Activated T-helper 17 cell treated with anti-CD3 and anti-CD28 coated beads, Interleukin-2, amount 50 U/mL, for 72 hours (primary cell): ENCODE measurements around the gene EPHA6. TPM values are rescaled to one million over a fixed set of nuclear protein-coding genes. Genes with fewer than 3 reads are reported as not detected.

Experiments used
- ATAC-seq: fragments of 150-1000 bp; cut with Tn5 transposase; replicated peaks from 2 replicates; pipeline ENCODE4 v1.10.0; 2021; ENCODE audit warnings: mild to moderate bottlenecking, moderate library complexity
- H3K27ac Mint-ChIP-seq: one replicate; pipeline ENCODE4 v1.8.0; 2022; ENCODE audit warnings: mixed read lengths
- H3K27me3 Mint-ChIP-seq: one replicate; pipeline ENCODE4 v1.8.0; 2022; ENCODE audit warnings: mixed read lengths
- H3K36me3 Mint-ChIP-seq: one replicate; pipeline ENCODE4 v1.8.0; 2022; ENCODE audit warnings: low read depth, mild to moderate bottlenecking, mixed read lengths
- H3K4me1 Mint-ChIP-seq: one replicate; pipeline ENCODE4 v1.8.0; 2022; ENCODE audit warnings: mixed read lengths
- H3K4me3 Mint-ChIP-seq: one replicate; pipeline ENCODE4 v1.8.0; 2022; ENCODE audit warnings: mild to moderate bottlenecking, mixed read lengths
- H3K9me3 Mint-ChIP-seq: one replicate; pipeline ENCODE4 v1.8.0; 2022; ENCODE audit warnings: mixed read lengths
- total RNA-seq, 2 donors: library from RNA; stranded (reverse); gene quantifications; one replicate each; pipeline ENCODE4 v1.2.3, GENCODE V29; 2022

EPHA6 gene
- total RNA-seq, result not detected

GRCh38 chr3:96813820-96814650 lies at the start of gene EPHA6:
TSS of gene EPHA6 (plus strand) at chr3:96814594.
- Mint-ChIP-seq H3K27ac (no peak within 1 kb of the TSS), H3K36me3 (no peaks in the 10 kb centered on the region), H3K9me3 (no peaks in the 10 kb centered on the region), H3K4me1 (peaks cover 8% of the 10 kb centered on the region), H3K4me3 (peak within 1 kb of the TSS; percentile 50), H3K27me3 (peaks cover 21% of the 10 kb centered on the region)
- ATAC-seq, result peak; percentile 24

- Mint-ChIP-seq H3K4me1 (no peaks in the 10 kb centered on the region), H3K9me3 (peaks cover 22% of the 10 kb centered on the region), H3K27ac (no peak overlapping the region), H3K4me3 (no peak overlapping the region), H3K36me3 (no peaks in the 10 kb centered on the region), H3K27me3 (no peaks in the 10 kb centered on the region)
- no peak for ATAC-seq
Observed at GRCh38 chr3:96776818-96777217, 37.6 kb upstream of the EPHA6 start.

- H3K36me3 Mint-ChIP-seq, result no peaks in the 10 kb centered on the region
- H3K27me3 Mint-ChIP-seq, result no peaks in the 10 kb centered on the region
- no peak for ATAC-seq
- peaks cover 18% of the 10 kb centered on the region for H3K9me3 Mint-ChIP-seq
- no peak overlapping the region for H3K4me3 Mint-ChIP-seq
- H3K4me1 Mint-ChIP-seq, result no peaks in the 10 kb centered on the region
- no peak overlapping the region for H3K27ac Mint-ChIP-seq
Observed at GRCh38 chr3:96779810-96780209, 34.6 kb upstream of the EPHA6 start.

- Mint-ChIP-seq H3K9me3 (no peaks in the 10 kb centered on the region), H3K4me1 (no peaks in the 10 kb centered on the region), H3K27me3 (no peaks in the 10 kb centered on the region), H3K36me3 (no peaks in the 10 kb centered on the region), H3K27ac (no peak overlapping the region), H3K4me3 (no peak overlapping the region)
- ATAC-seq, result no peak
Observed at GRCh38 chr3:96796101-96796500, 18.3 kb upstream of the EPHA6 start.

- ATAC-seq, result no peak
- Mint-ChIP-seq H3K4me1 (no peaks in the 10 kb centered on the region), H3K9me3 (peaks cover 3% of the 10 kb centered on the region), H3K4me3 (no peak overlapping the region), H3K36me3 (no peaks in the 10 kb centered on the region), H3K27me3 (peaks cover 10% of the 10 kb centered on the region), H3K27ac (no peak overlapping the region)
Observed at GRCh38 chr3:96803870-96804269, 10.5 kb upstream of the EPHA6 start.

- no peak for ATAC-seq
- Mint-ChIP-seq H3K27ac (no peak overlapping the region), H3K4me3 (no peak overlapping the region)
Observed at GRCh38 chr3:96806341-96806740, 8.1 kb upstream of the EPHA6 start.

GRCh38 chr3:96813134-96813819 lies 1.1 kb upstream of the EPHA6 start:
- Mint-ChIP-seq H3K27ac (no peak overlapping the region), H3K4me1 (peaks cover 8% of the 10 kb centered on the region), H3K27me3 (peaks cover 21% of the 10 kb centered on the region), H3K9me3 (no peaks in the 10 kb centered on the region), H3K4me3 (peak overlapping the region; percentile 50), H3K36me3 (no peaks in the 10 kb centered on the region)
- peak; percentile 88 for ATAC-seq

More at GRCh38 chr3:96806341-96806740, 8.1 kb upstream of the EPHA6 start:
- peaks cover 10% of the 10 kb centered on the region for H3K27me3 Mint-ChIP-seq
- H3K4me1 Mint-ChIP-seq, result no peaks in the 10 kb centered on the region
- peaks cover 3% of the 10 kb centered on the region for H3K9me3 Mint-ChIP-seq
- no peaks in the 10 kb centered on the region for H3K36me3 Mint-ChIP-seq

GRCh38 chr3:96814651-96815567 lies 515 bp downstream of the EPHA6 start:
- ATAC-seq, result no peak
- Mint-ChIP-seq H3K27me3 (peaks cover 25% of the 10 kb centered on the region), H3K9me3 (no peaks in the 10 kb centered on the region), H3K4me3 (peak overlapping the region; percentile 33), H3K27ac (no peak overlapping the region), H3K4me1 (peaks cover 8% of the 10 kb centered on the region), H3K36me3 (no peaks in the 10 kb centered on the region)

GRCh38 chr3:96831175-96831574 lies 16.8 kb downstream of the EPHA6 start:
- ATAC-seq, result no peak
- Mint-ChIP-seq H3K27me3 (no peaks in the 10 kb centered on the region), H3K9me3 (peaks cover 3% of the 10 kb centered on the region), H3K4me3 (no peak overlapping the region), H3K36me3 (no peaks in the 10 kb centered on the region), H3K27ac (no peak overlapping the region), H3K4me1 (no peaks in the 10 kb centered on the region)

- no peaks in the 10 kb centered on the region for H3K4me1 Mint-ChIP-seq
- no peak overlapping the region for H3K4me3 Mint-ChIP-seq
- H3K9me3 Mint-ChIP-seq, result peaks cover 3% of the 10 kb centered on the region
- ATAC-seq, result no peak
- no peaks in the 10 kb centered on the region for H3K36me3 Mint-ChIP-seq
- no peaks in the 10 kb centered on the region for H3K27me3 Mint-ChIP-seq
- no peak overlapping the region for H3K27ac Mint-ChIP-seq
Observed at GRCh38 chr3:96833301-96833700, 18.9 kb downstream of the EPHA6 start.

GRCh38 chr3:96836153-96836915 lies 21.9 kb downstream of the EPHA6 start:
- no peaks in the 10 kb centered on the region for H3K4me1 Mint-ChIP-seq
- no peak for ATAC-seq
- H3K27ac Mint-ChIP-seq, result no peak overlapping the region
- H3K27me3 Mint-ChIP-seq, result peaks cover 4% of the 10 kb centered on the region
- peaks cover 7% of the 10 kb centered on the region for H3K9me3 Mint-ChIP-seq
- no peak overlapping the region for H3K4me3 Mint-ChIP-seq
- no peaks in the 10 kb centered on the region for H3K36me3 Mint-ChIP-seq

GRCh38 chr3:96843505-96844203 lies 29.3 kb downstream of the EPHA6 start:
- no peak for ATAC-seq

GRCh38 chr3:96844204-96844514 lies 29.8 kb downstream of the EPHA6 start:
- Mint-ChIP-seq H3K4me3 (no peak overlapping the region), H3K4me1 (no peaks in the 10 kb centered on the region), H3K27me3 (peaks cover 4% of the 10 kb centered on the region), H3K36me3 (no peaks in the 10 kb centered on the region), H3K27ac (no peak overlapping the region), H3K9me3 (peaks cover 4% of the 10 kb centered on the region)
- no peak for ATAC-seq

More at GRCh38 chr3:96843505-96844203, 29.3 kb downstream of the EPHA6 start:
- Mint-ChIP-seq H3K4me3 (no peak overlapping the region), H3K27ac (no peak overlapping the region), H3K9me3 (peaks cover 4% of the 10 kb centered on the region), H3K36me3 (no peaks in the 10 kb centered on the region), H3K4me1 (no peaks in the 10 kb centered on the region), H3K27me3 (peaks cover 4% of the 10 kb centered on the region)
